Ishikawa (cell line): Measurements from ENCODE around the gene HNF1B.
A peak's percentile ranks its signal among the peaks of the same experiment; 100 is the strongest.

Experiments
- CEBPB ChIP-seq: IDR thresholded peaks from 2 replicates; pipeline ENCODE4 v1.6.1; 2012
- CREB1 ChIP-seq: IDR thresholded peaks from 2 replicates; pipeline ENCODE4 v1.6.1; 2012; ENCODE audit warnings: low read depth
- EGR1 ChIP-seq: IDR thresholded peaks from 2 replicates; pipeline ENCODE4 v1.6.1; 2012
- EP300 ChIP-seq: IDR thresholded peaks from 2 replicates; pipeline ENCODE4 v1.6.1; 2012; ENCODE audit warnings: borderline replicate concordance
- FOXM1 ChIP-seq: IDR thresholded peaks from 2 replicates; pipeline ENCODE4 v1.6.1; 2012; ENCODE audit warnings: low read depth, borderline replicate concordance
- MAX ChIP-seq: IDR thresholded peaks from 2 replicates; pipeline ENCODE4 v1.6.1; 2012
- NFIC ChIP-seq: IDR thresholded peaks from 2 replicates; pipeline ENCODE4 v1.6.1; 2012
- RAD21 ChIP-seq: IDR thresholded peaks from 2 replicates; pipeline ENCODE4 v1.6.1; 2012; ENCODE audit warnings: low read depth
- REST ChIP-seq: IDR thresholded peaks from 2 replicates; pipeline ENCODE4 v1.6.1; 2012; ENCODE audit warnings: low read depth, mild to moderate bottlenecking
- TAF1 ChIP-seq: IDR thresholded peaks from 2 replicates; pipeline ENCODE4 v1.6.1; 2012; ENCODE audit warnings: low read depth, mild to moderate bottlenecking
- TCF12 ChIP-seq: IDR thresholded peaks from 2 replicates; pipeline ENCODE4 v1.6.1; 2012; ENCODE audit warnings: low read depth
- TEAD4 ChIP-seq: IDR thresholded peaks from 2 replicates; pipeline ENCODE4 v1.6.1; 2012
- USF1 ChIP-seq: IDR thresholded peaks from 2 replicates; pipeline ENCODE4 v1.6.1; 2012
- YY1 ChIP-seq: IDR thresholded peaks from 2 replicates; pipeline ENCODE4 v1.6.1; 2012; ENCODE audit warnings: low read depth
- ZBTB7A ChIP-seq: IDR thresholded peaks from 2 replicates; pipeline ENCODE4 v1.6.1; 2012; ENCODE audit warnings: low read depth

Gene HNF1B

GRCh38 chr17:37789021-37789565, 44.2 kb upstream of the HNF1B start:
- no peak for TF ChIP-seq EGR1
- TF ChIP-seq RAD21, result no peak
- no peak for TF ChIP-seq MAX
- no peak for TF ChIP-seq TAF1
- no peak for TF ChIP-seq NFIC
- TF ChIP-seq TEAD4, result no peak
- TF ChIP-seq FOXM1, result no peak
- no peak for TF ChIP-seq USF1
- TF ChIP-seq TCF12, result no peak
- no peak for TF ChIP-seq EP300
- TF ChIP-seq ZBTB7A, result no peak
- TF ChIP-seq YY1, result no peak
- TF ChIP-seq CEBPB, result no peak

- TF ChIP-seq FOXM1 (no peak), RAD21 (no peak), REST (no peak)
Measured at GRCh38 chr17:37788526-37788925, 43.7 kb upstream of the HNF1B start.

GRCh38 chr17:37787055-37787757, 42.3 kb upstream of the HNF1B start:
- TF ChIP-seq EGR1 (no peak), MAX (0 out of 2 replicates have a peak, but pooled peaks have one; percentile 10)

GRCh38 chr17:37786481-37786880, 41.6 kb upstream of the HNF1B start:
- TF ChIP-seq MAX (no peak), NFIC (no peak), ZBTB7A (no peak), REST (no peak), TEAD4 (no peak), RAD21 (no peak), TCF12 (no peak), USF1 (no peak), TAF1 (no peak), EGR1 (no peak), YY1 (no peak)

GRCh38 chr17:37781451-37781850, 36.6 kb upstream of the HNF1B start:
- TF ChIP-seq EP300 (no peak), TEAD4 (no peak), ZBTB7A (no peak), CEBPB (no peak), MAX (no peak), TAF1 (no peak), FOXM1 (no peak), NFIC (no peak), RAD21 (no peak), YY1 (no peak), USF1 (no peak), REST (no peak), TCF12 (no peak), EGR1 (no peak), CREB1 (no peak)
